GM10847 (cell line): ENCODE measurements around the gene MAST4.

Experiments used
- POLR2A ChIP-seq: IDR thresholded peaks from 2 replicates; pipeline ENCODE4 v1.6.1; 2011; ENCODE audit not compliant: insufficient read length; ENCODE audit errors: extremely low read depth

Gene MAST4

GRCh38 chr5:67154556-67155206, 558.5 kb downstream of the MAST4 start:
- TF ChIP-seq POLR2A = no peak

- TF ChIP-seq POLR2A = no peak
These were observed 560.9 kb downstream of the MAST4 start for GRCh38 chr5:67156976-67157583.

GRCh38 chr5:67160272-67160671, 564.1 kb downstream of the MAST4 start:
- no peak for TF ChIP-seq POLR2A

- TF ChIP-seq POLR2A = no peak
These were observed 564.8 kb downstream of the MAST4 start for GRCh38 chr5:67160985-67161384.

- no peak for TF ChIP-seq POLR2A
These were observed 565.6 kb downstream of the MAST4 start for GRCh38 chr5:67161767-67162166.

GRCh38 chr5:67163231-67163756, 567.1 kb downstream of the MAST4 start:
- no peak for TF ChIP-seq POLR2A

- TF ChIP-seq POLR2A = no peak
These were observed 567.8 kb downstream of the MAST4 start for GRCh38 chr5:67163863-67164595.

- TF ChIP-seq POLR2A = no peak
These were observed 568.8 kb downstream of the MAST4 start for GRCh38 chr5:67164856-67165525.

- TF ChIP-seq POLR2A = no peak
These were observed 569.6 kb downstream of the MAST4 start for GRCh38 chr5:67165526-67166459.

GRCh38 chr5:67166460-67167285, 570.5 kb downstream of the MAST4 start:
- no peak for TF ChIP-seq POLR2A

- TF ChIP-seq POLR2A = no peak
These were observed 571.9 kb downstream of the MAST4 start for GRCh38 chr5:67168069-67168468.

GRCh38 chr5:67170767-67171166, 574.6 kb downstream of the MAST4 start:
- TF ChIP-seq POLR2A = no peak

GRCh38 chr5:67173959-67174358, 577.8 kb downstream of the MAST4 start:
- TF ChIP-seq POLR2A = no peak

- TF ChIP-seq POLR2A = no peak
These were observed 580.7 kb downstream of the MAST4 start for GRCh38 chr5:67176936-67177335.
